Umbilical cord (tissue), 2 donors: ENCODE data around the gene ARHGEF25. TPM values are rescaled to one million over a fixed set of nuclear protein-coding genes. Genes with fewer than 3 reads are reported as not detected.
"Not testable (repeated sequence)": the region's sequence is repeated elsewhere in the genome, so short reads cannot be mapped to it uniquely, and the experiment has no call there.

ENCODE experiments used
- DNase-seq: peaks from one replicate; pipeline ENCODE4 v3.0.0-alpha.2; 2015; ENCODE audit warnings: low spot score
- total RNA-seq: library from RNA; depleted of rRNA; stranded (reverse); fragments of >200 nt; gene quantifications from one replicate; pipeline ENCODE4 v1.2.3, GENCODE V29; 2014; ENCODE audit warnings: low replicate concordance; ENCODE audit not compliant: insufficient read depth

ARHGEF25 gene
- 101 TPM for total RNA-seq

- peak; percentile 84 for DNase-seq
Observed at GRCh38 chr12:57611108-57611826, at the start of gene ARHGEF25. Gene ARHGEF25, plus strand, starts transcription at chr12:57611435. Its CDS starts 460 bp downstream, at chr12:57611895.

- no peak for DNase-seq
Observed at GRCh38 chr12:57563358-57563757, 47.9 kb upstream of the ARHGEF25 start.

GRCh38 chr12:57564178-57564740 is 47.0 kb upstream of the ARHGEF25 start:
- DNase-seq: no peak

GRCh38 chr12:57568838-57569237 is 42.4 kb upstream of the ARHGEF25 start:
- no peak for DNase-seq

- DNase-seq: no peak
Observed at GRCh38 chr12:57569858-57570257, 41.4 kb upstream of the ARHGEF25 start.

- DNase-seq: not testable (repeated sequence)
Observed at GRCh38 chr12:57570438-57570837, 40.8 kb upstream of the ARHGEF25 start.

- DNase-seq: no peak
Observed at GRCh38 chr12:57571926-57572762, 39.1 kb upstream of the ARHGEF25 start.

- DNase-seq: no peak
Observed at GRCh38 chr12:57574795-57575194, 36.4 kb upstream of the ARHGEF25 start.

- no peak for DNase-seq
Observed at GRCh38 chr12:57575771-57576612, 35.2 kb upstream of the ARHGEF25 start.

- DNase-seq: no peak
Observed at GRCh38 chr12:57576613-57577160, 34.5 kb upstream of the ARHGEF25 start.

- DNase-seq: no peak
Observed at GRCh38 chr12:57577981-57578758, 33.1 kb upstream of the ARHGEF25 start.

- DNase-seq: no peak
Observed at GRCh38 chr12:57579011-57579410, 32.2 kb upstream of the ARHGEF25 start.

GRCh38 chr12:57579677-57580465 is 31.4 kb upstream of the ARHGEF25 start:
- no peak for DNase-seq

GRCh38 chr12:57580466-57580795 is 30.8 kb upstream of the ARHGEF25 start:
- no peak for DNase-seq

GRCh38 chr12:57581802-57582201 is 29.4 kb upstream of the ARHGEF25 start:
- DNase-seq: no peak

- DNase-seq: no peak
Observed at GRCh38 chr12:57582440-57582839, 28.8 kb upstream of the ARHGEF25 start.

GRCh38 chr12:57583008-57583831 is 28.0 kb upstream of the ARHGEF25 start:
- DNase-seq: peak; percentile 83

- no peak for DNase-seq
Observed at GRCh38 chr12:57584050-57584449, 27.2 kb upstream of the ARHGEF25 start.

- no peak for DNase-seq
Observed at GRCh38 chr12:57584690-57585089, 26.5 kb upstream of the ARHGEF25 start.
